Measurements from ENCODE around the gene STX1B. TPM values are rescaled to one million over a fixed set of nuclear protein-coding genes. Genes with fewer than 3 reads are reported as not detected.

Gene STX1B
- total RNA-seq, 3 donors from 2014 or later: 1.6 to 2.6 (median 2.6) TPM

DNA sequence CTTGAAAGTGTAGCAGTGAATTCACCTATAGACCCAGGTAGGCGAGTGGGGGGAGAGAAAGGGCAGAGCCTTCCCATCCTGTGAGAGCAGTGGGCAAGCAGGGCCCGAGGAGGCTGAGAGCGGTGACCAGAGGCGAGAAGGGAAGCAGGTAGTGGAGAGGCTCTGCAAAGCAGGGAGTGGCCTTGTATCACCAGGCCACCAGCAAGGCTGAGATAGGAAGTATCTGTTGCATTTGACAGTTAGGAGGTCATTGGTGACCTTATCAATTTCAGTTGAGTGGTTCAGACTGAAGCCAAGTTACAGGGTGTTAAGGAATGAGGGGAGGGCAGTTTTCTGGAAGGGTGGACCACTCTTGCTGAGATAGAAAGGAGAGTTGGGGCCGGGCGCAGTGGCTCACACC lies 36.1 kb downstream of the STX1B start:
- Histone ChIP-seq H3K36me3 (peaks cover 25% of the 10 kb centered on the region), H3K9me3 (no peaks in the 10 kb centered on the region), H3K27me3 (no peaks in the 10 kb centered on the region)

DNA sequence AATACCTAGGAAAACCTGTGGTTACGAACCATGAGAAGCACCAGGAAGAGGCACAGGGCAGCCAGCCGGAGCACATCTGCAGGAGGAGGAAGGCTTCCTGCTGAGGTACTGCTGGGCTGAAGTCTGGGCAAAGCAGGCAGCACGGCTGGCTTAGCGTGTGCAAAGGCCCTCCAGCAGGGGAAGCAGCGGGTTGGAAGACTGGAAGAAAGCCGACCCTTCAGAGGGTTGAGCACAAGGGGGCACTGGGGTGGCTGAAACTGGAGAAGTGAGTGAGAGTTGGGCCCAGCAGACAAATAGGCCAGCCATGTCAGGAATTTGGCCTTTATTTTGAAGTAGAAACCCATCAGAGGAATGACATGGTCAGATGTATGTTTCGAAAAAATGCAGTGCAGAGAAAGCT lies 37.6 kb downstream of the STX1B start:
- intact Hi-C loops (cut with DNase I; ENCODE audit: low total_unique reads): no loop called here
- H3K9me3 ChIP-seq: no peaks in the 10 kb centered on the region
- DNase-seq (ENCODE audit: low spot score in 2 of 2): no peak
- peaks cover 22% of the 10 kb centered on the region for H3K36me3 ChIP-seq
- H3K4me1 ChIP-seq: no peaks in the 10 kb centered on the region
- no peaks in the 10 kb centered on the region for H3K27me3 ChIP-seq
- TF ChIP-seq POLR2AphosphoS5 (IDR thresholded peaks at IDR 0.05) (no peak), POLR2A (IDR thresholded peaks at IDR 0.05) (no peak)
- TF ChIP-seq, protein P1, sequence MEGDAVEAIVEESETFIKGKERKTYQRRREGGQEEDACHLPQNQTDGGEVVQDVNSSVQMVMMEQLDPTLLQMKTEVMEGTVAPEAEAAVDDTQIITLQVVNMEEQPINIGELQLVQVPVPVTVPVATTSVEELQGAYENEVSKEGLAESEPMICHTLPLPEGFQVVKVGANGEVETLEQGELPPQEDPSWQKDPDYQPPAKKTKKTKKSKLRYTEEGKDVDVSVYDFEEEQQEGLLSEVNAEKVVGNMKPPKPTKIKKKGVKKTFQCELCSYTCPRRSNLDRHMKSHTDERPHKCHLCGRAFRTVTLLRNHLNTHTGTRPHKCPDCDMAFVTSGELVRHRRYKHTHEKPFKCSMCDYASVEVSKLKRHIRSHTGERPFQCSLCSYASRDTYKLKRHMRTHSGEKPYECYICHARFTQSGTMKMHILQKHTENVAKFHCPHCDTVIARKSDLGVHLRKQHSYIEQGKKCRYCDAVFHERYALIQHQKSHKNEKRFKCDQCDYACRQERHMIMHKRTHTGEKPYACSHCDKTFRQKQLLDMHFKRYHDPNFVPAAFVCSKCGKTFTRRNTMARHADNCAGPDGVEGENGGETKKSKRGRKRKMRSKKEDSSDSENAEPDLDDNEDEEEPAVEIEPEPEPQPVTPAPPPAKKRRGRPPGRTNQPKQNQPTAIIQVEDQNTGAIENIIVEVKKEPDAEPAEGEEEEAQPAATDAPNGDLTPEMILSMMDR (IDR thresholded peaks at IDR 0.05): no peak
- no peak overlapping the region for H3K4me3 ChIP-seq
- H3K27ac ChIP-seq: no peak overlapping the region

More for the DNA sequence above, 36.1 kb downstream of the STX1B start:
- TF ChIP-seq POLR2AphosphoS5 (IDR thresholded peaks at IDR 0.05): no peak
- TF ChIP-seq, protein P1 (IDR thresholded peaks at IDR 0.05): no peak
- TF ChIP-seq POLR2A (IDR thresholded peaks at IDR 0.05): no peak
- H3K4me1 ChIP-seq: no peaks in the 10 kb centered on the region
- H3K27ac ChIP-seq: no peak overlapping the region
- no peak for DNase-seq (ENCODE audit: low spot score in 2 of 2)
- no peak overlapping the region for H3K4me3 ChIP-seq
- intact Hi-C loops (cut with DNase I; ENCODE audit: low total_unique reads): no loop called here

DNA sequence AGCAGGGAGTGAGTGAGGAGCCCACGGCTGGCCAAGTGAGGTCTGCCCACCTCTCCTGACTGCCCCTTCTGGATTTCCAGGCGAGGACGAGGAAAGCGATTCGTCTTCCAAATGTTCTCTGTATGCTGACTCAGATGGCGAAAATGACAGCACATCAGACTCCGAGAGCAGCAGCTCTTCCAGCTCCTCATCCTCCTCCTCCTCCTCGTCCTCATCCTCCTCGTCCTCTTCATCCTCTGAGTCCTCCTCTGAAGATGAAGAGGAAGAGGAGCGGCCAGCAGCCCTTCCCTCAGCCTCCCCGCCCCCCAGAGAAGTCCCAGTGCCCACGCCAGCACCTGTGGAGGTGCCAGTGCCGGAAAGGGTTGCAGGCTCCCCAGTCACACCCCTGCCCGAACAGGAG lies 39.1 kb downstream of the STX1B start:
- TF ChIP-seq, protein P1 (IDR thresholded peaks at IDR 0.05): no peak
- TF ChIP-seq POLR2A (IDR thresholded peaks at IDR 0.05): no peak
- no peak for TF ChIP-seq POLR2AphosphoS5 (IDR thresholded peaks at IDR 0.05)
- intact Hi-C loops (cut with DNase I; ENCODE audit: low total_unique reads): no loop called here
- no peaks in the 10 kb centered on the region for H3K4me1 ChIP-seq
- H3K27ac ChIP-seq: no peak overlapping the region
- no peaks in the 10 kb centered on the region for H3K27me3 ChIP-seq
- peaks cover 26% of the 10 kb centered on the region for H3K36me3 ChIP-seq
- no peak for DNase-seq (ENCODE audit: low spot score in 2 of 2)
- no peaks in the 10 kb centered on the region for H3K9me3 ChIP-seq
- H3K4me3 ChIP-seq: no peak overlapping the region

- no peak overlapping the region for H3K27ac ChIP-seq
- H3K9me3 ChIP-seq: no peaks in the 10 kb centered on the region
- H3K4me1 ChIP-seq: no peaks in the 10 kb centered on the region
- intact Hi-C loops (cut with DNase I; ENCODE audit: low total_unique reads): loop anchor here (1.0 kb wide), 1 partner anchor 29 kb away; no protein-coding TSS in a partner anchor
- no peak for DNase-seq (ENCODE audit: low spot score in 2 of 2)
- no peak overlapping the region for H3K4me3 ChIP-seq
- H3K27me3 ChIP-seq: no peaks in the 10 kb centered on the region
- TF ChIP-seq POLR2A (IDR thresholded peaks at IDR 0.05): no peak
- no peak for TF ChIP-seq POLR2AphosphoS5 (IDR thresholded peaks at IDR 0.05)
- TF ChIP-seq, protein P1 (IDR thresholded peaks at IDR 0.05): no peak
- H3K36me3 ChIP-seq: peaks cover 36% of the 10 kb centered on the region
Observed at GRCh38 chr16:30969246-30969842, 41.1 kb downstream of the STX1B start.

GRCh38 chr16:30967795-30968194 lies 42.6 kb downstream of the STX1B start:
- Histone ChIP-seq H3K4me1 (no peaks in the 10 kb centered on the region), H3K27me3 (no peaks in the 10 kb centered on the region), H3K36me3 (peaks cover 38% of the 10 kb centered on the region), H3K4me3 (no peak overlapping the region), H3K27ac (no peak overlapping the region), H3K9me3 (no peaks in the 10 kb centered on the region)
- TF ChIP-seq, protein P1 (IDR thresholded peaks at IDR 0.05): no peak
- no peak for TF ChIP-seq POLR2A (IDR thresholded peaks at IDR 0.05)
- no peak for TF ChIP-seq POLR2AphosphoS5 (IDR thresholded peaks at IDR 0.05)
- intact Hi-C loops (cut with DNase I; ENCODE audit: low total_unique reads): no loop called here
- DNase-seq (ENCODE audit: low spot score in 2 of 2): no peak

Data from breast epithelium (tissue), 4 donors.